ENCODE results near the gene PTPRD. TPM values are rescaled to one million over a fixed set of nuclear protein-coding genes. Genes with fewer than 3 reads are reported as not detected.

The PTPRD gene
- total RNA-seq, 1 experiment from 2014 or later: 70.1 TPM

DNA sequence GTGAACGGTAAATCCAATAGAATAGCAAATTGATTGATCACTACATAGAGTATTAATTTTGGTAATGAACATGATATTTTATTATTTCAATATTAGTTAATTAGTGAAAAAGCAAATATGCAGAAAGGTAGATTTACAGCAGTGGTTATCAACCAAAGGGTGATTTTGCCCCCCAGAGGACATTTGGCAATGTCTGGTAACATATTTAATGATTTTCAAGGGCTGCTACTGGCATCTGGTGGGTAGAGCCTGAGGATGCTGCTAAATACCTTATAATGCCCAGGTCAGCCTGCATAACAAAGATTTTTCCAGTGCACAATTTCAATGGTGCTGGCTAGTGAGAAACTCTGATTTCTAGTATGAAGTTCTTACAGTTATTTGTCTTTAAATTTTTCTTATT lies 1313.7 kb downstream of the PTPRD start:
- BruUV-seq (replicated peaks): no TSS peak
- Histone ChIP-seq H3K9me3 (no peaks in the 10 kb centered on the region), H3K27me3 (replicated peaks; ENCODE audit: control insufficient read depth, insufficient read depth, low read length) (no peaks in the 10 kb centered on the region), H3K4me1 (no peaks in the 10 kb centered on the region), H3K36me3 (ENCODE audit: control insufficient read depth, insufficient read depth, low read length) (no peaks in the 10 kb centered on the region), H3K4me3 (ENCODE audit: low read depth, low read length) (no peak overlapping the region)
- Mint-ChIP-seq H3K27me3 (ENCODE audit: insufficient read depth, unreplicated experiment) (no peaks in the 10 kb centered on the region), H3K4me3 (ENCODE audit: unreplicated experiment) (no peak overlapping the region), H3K9me3 (ENCODE audit: unreplicated experiment) (no peaks in the 10 kb centered on the region), H3K36me3 (ENCODE audit: insufficient read depth, unreplicated experiment) (no peaks in the 10 kb centered on the region), H3K4me1 (ENCODE audit: low read depth, unreplicated experiment) (no peaks in the 10 kb centered on the region), H3K27ac (ENCODE audit: unreplicated experiment) (no peak overlapping the region)
- intact Hi-C loops (cut with micrococcal nuclease; ENCODE audit: unreplicated experiment): no loop called here
- no peak for DNase-seq
- ChIA-PET POLR2A (no interaction called here), CTCF (no interaction called here)
- TF ChIP-seq, protein P1, sequence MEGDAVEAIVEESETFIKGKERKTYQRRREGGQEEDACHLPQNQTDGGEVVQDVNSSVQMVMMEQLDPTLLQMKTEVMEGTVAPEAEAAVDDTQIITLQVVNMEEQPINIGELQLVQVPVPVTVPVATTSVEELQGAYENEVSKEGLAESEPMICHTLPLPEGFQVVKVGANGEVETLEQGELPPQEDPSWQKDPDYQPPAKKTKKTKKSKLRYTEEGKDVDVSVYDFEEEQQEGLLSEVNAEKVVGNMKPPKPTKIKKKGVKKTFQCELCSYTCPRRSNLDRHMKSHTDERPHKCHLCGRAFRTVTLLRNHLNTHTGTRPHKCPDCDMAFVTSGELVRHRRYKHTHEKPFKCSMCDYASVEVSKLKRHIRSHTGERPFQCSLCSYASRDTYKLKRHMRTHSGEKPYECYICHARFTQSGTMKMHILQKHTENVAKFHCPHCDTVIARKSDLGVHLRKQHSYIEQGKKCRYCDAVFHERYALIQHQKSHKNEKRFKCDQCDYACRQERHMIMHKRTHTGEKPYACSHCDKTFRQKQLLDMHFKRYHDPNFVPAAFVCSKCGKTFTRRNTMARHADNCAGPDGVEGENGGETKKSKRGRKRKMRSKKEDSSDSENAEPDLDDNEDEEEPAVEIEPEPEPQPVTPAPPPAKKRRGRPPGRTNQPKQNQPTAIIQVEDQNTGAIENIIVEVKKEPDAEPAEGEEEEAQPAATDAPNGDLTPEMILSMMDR (IDR thresholded peaks at IDR 0.05; ENCODE audit: insufficient read depth in 1 of 2, low read depth in 1 of 2, low read length in 1 of 2, severe bottlenecking in 1 of 2, unreplicated experiment in 1 of 2): no peak

DNA sequence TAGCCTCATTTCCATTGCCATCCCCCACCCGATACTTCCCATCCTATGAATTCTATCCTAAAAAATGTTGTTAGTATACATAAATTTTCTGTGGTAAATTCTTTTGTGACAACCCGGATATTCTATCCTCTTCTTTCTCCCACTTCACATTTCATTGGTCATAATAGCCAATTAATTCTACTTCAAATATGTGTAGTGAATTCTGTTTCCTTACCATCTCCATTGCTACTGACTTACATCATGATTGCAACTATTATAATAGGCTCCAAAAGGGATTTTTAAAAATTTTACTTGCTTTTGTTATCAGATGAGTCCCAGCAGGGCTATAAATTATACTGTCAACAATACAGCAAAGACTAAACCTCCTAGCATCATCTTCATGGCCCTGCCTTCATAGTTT lies 1326.8 kb downstream of the PTPRD start:
- Mint-ChIP-seq H3K4me1 (ENCODE audit: low read depth, unreplicated experiment) (no peaks in the 10 kb centered on the region), H3K27ac (ENCODE audit: unreplicated experiment) (no peak overlapping the region), H3K27me3 (ENCODE audit: insufficient read depth, unreplicated experiment) (peaks cover 5% of the 10 kb centered on the region), H3K4me3 (ENCODE audit: unreplicated experiment) (no peak overlapping the region), H3K9me3 (ENCODE audit: unreplicated experiment) (no peaks in the 10 kb centered on the region), H3K36me3 (ENCODE audit: insufficient read depth, unreplicated experiment) (no peaks in the 10 kb centered on the region)
- Histone ChIP-seq H3K27me3 (replicated peaks; ENCODE audit: control insufficient read depth, insufficient read depth, low read length) (no peaks in the 10 kb centered on the region), H3K4me3 (ENCODE audit: low read depth, low read length) (no peak overlapping the region), H3K4me1 (no peaks in the 10 kb centered on the region), H3K9me3 (no peaks in the 10 kb centered on the region), H3K36me3 (ENCODE audit: control insufficient read depth, insufficient read depth, low read length) (no peaks in the 10 kb centered on the region)
- no peak for DNase-seq
- ChIA-PET CTCF (no interaction called here), POLR2A (no interaction called here)
- TF ChIP-seq, protein P1 (IDR thresholded peaks at IDR 0.05; ENCODE audit: insufficient read depth in 1 of 2, low read depth in 1 of 2, low read length in 1 of 2, severe bottlenecking in 1 of 2, unreplicated experiment in 1 of 2): no peak
- BruUV-seq (replicated peaks): no TSS peak
- intact Hi-C loops (cut with micrococcal nuclease; ENCODE audit: unreplicated experiment): no loop called here

DNA sequence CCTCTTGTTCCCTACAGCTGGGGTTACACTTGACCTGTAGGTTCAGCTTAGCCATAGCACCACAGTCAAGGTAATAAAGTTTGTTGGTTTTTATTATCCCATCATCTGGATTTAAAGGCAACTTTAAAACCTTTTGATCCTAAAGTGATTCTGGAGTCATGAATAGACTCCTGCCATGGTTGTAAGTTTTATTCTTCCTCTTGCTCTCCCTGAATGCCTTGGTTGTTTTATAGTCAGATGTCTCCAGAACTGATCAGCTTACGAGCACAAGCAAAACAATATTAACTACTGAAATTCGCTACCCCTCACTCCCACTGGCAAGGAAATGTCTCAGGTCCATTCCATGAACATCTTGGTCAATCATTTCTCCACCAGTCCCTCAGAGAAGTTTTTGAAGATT lies 1328.6 kb downstream of the PTPRD start:
- Mint-ChIP-seq H3K27me3 (ENCODE audit: insufficient read depth, unreplicated experiment) (peaks cover 3% of the 10 kb centered on the region), H3K36me3 (ENCODE audit: insufficient read depth, unreplicated experiment) (no peaks in the 10 kb centered on the region), H3K4me3 (ENCODE audit: unreplicated experiment) (no peak overlapping the region), H3K4me1 (ENCODE audit: low read depth, unreplicated experiment) (no peaks in the 10 kb centered on the region), H3K9me3 (ENCODE audit: unreplicated experiment) (no peaks in the 10 kb centered on the region), H3K27ac (ENCODE audit: unreplicated experiment) (no peak overlapping the region)
- BruUV-seq (replicated peaks): no TSS peak
- H3K9me3 ChIP-seq: no peaks in the 10 kb centered on the region
- intact Hi-C loops (cut with micrococcal nuclease; ENCODE audit: unreplicated experiment): no loop called here
- no peaks in the 10 kb centered on the region for H3K36me3 ChIP-seq (ENCODE audit: control insufficient read depth, insufficient read depth, low read length)
- no peak overlapping the region for H3K4me3 ChIP-seq (ENCODE audit: low read depth, low read length)
- ChIA-PET POLR2A (no interaction called here), CTCF (no interaction called here)
- H3K4me1 ChIP-seq: no peaks in the 10 kb centered on the region
- TF ChIP-seq, protein P1 (IDR thresholded peaks at IDR 0.05; ENCODE audit: insufficient read depth in 1 of 2, low read depth in 1 of 2, low read length in 1 of 2, severe bottlenecking in 1 of 2, unreplicated experiment in 1 of 2): no peak
- DNase-seq: no peak
- no peaks in the 10 kb centered on the region for H3K27me3 ChIP-seq (replicated peaks; ENCODE audit: control insufficient read depth, insufficient read depth, low read length)
